ENCODE data around the gene CCDC86.
A peak's percentile ranks its signal among the peaks of the same experiment; 100 is the strongest.

CCDC86 gene

DNA sequence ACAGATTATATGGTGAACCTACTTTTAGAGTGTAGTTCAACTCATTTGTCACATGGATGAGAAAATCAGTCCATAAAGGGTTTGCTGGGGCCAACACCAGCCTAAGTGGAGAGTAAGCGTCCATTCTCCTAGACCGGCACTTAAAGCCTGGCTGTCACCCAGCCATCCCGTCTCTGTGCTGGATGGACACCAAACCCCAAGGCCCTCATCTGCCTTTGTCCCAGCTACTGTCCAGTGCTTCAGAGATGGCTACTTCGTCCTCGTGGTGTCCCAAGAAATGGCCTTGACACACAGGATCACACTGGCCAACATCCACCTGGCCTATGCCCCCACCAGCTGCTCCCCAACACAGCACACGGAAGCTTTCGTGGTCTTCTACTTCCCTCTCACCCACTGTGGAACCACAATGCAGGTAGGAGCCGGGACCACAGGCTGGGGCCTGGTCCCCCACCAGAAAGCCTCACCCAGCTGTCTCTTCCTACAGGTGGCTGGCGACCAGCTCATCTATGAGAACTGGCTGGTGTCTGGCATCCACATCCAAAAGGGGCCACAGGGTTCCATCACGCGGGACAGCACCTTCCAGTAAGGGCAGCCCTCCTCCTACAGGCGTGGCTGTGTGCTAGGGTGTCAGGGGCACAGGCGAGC, 28.9 kb downstream of the CCDC86 start:
- no peak for DNase-seq

DNA sequence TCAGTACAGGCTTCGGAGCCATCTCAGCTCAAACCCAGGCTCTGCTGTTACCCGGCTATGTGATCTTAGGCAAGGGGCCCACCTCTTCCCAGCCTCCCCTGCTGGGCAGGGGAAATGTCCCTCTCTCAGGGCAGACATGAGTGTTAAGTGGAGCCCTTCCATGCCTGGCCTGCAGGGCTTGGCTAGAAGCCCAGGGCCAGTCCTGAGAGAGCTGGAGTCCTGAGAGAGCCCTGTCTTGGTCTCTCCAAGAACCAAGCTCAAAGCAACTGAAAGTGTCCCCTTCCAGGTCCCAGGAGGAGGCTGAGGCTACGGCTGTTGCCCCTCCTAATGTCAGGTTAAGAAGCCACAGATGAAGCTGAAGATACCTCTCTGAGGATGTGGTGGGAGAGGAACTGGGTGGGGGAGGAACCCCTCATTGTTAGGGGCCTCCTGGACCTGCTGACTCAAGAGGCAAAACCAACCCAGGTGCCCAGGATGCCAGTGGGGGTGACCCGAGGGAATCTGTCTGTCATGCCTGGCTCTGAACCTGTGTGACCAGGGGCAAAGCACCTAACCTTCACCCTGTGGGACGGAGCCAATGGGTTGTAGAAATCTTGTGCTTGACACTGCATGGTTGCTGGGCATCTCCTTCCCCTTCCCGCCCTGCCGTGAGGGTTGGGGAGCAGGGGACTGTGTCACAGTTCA, 29.6 kb downstream of the CCDC86 start:
- DNase-seq = no peak

DNA sequence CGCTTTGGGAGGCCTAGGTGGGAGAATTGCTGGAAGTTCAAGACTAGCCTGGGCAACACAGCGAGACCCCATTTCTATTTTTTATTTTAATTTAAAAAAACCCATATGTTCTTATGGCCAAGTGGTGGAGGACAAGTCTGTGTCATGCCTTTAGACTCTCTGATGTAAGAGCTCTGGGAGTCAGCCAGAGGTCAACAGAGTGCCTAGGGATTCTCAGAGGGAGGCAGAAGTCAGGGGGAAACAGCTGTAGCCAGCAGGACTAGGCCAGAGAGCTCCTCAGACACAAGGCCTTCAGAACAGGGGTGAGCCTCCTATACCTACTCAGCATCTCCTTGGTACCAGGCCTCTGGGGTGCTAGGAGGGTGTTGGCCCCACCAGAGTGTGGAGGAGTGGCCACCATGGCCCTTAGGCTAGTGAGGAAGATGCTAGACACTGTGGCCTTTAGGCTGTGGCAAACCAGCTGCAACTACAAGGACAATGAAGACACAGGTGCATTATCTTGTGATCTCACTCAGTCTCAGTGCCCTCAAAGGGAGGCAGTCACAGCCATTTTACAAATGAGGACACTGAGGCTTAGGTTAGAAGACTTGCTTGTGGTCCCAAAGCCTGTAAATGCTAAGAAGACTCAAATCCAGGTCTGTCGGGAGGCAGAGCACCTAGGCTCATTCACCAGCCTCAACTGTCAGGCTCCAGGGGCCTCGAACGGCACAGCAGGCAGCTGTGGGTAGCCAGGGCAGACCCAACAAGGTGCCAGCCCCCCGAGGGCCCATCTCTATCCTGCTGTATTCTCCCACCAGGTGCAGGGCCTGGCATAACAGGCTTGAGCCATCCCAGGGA, 30.4 kb downstream of the CCDC86 start:
- no peak for DNase-seq

DNA sequence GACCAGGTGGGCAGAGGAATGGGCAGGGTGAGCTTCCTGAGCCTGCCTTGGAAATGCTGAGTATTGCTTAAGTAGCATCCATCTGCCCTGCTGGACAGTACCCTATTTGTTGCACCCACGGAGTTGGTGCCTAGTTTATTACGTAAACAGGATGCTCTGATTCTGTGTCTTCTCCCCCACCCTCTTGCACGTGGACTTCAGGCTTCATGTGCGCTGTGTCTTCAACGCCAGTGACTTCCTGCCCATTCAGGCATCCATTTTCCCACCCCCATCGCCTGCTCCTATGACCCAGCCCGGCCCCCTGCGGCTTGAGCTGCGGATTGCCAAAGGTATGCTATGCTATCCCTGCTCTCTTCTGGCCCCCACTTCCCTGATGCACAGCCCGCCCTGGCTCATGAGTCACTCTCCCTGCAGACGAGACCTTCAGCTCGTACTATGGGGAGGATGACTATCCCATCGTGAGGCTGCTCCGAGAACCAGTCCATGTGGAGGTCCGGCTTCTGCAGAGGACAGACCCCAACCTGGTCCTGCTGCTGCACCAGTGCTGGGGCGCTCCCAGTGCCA, 31.1 kb downstream of the CCDC86 start:
- no peak for DNase-seq

DNA sequence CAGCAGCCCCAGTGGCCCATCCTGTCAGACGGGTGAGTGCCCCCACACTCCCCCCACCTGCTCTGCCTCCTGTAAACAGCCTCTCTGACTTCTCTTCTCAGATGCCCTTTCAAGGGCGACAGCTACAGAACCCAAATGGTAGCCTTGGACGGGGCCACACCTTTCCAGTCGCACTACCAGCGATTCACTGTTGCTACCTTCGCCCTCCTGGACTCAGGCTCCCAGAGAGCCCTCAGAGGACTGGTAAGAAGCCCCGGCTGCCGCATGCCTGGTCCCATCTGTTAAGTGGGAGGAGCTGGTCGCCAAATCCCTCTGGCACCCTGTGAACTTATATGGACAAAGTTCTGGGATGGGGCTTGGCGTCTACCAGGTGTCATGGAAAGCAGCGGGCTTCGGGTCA, 31.6 kb downstream of the CCDC86 start:
- DNase-seq = no peak

DNA sequence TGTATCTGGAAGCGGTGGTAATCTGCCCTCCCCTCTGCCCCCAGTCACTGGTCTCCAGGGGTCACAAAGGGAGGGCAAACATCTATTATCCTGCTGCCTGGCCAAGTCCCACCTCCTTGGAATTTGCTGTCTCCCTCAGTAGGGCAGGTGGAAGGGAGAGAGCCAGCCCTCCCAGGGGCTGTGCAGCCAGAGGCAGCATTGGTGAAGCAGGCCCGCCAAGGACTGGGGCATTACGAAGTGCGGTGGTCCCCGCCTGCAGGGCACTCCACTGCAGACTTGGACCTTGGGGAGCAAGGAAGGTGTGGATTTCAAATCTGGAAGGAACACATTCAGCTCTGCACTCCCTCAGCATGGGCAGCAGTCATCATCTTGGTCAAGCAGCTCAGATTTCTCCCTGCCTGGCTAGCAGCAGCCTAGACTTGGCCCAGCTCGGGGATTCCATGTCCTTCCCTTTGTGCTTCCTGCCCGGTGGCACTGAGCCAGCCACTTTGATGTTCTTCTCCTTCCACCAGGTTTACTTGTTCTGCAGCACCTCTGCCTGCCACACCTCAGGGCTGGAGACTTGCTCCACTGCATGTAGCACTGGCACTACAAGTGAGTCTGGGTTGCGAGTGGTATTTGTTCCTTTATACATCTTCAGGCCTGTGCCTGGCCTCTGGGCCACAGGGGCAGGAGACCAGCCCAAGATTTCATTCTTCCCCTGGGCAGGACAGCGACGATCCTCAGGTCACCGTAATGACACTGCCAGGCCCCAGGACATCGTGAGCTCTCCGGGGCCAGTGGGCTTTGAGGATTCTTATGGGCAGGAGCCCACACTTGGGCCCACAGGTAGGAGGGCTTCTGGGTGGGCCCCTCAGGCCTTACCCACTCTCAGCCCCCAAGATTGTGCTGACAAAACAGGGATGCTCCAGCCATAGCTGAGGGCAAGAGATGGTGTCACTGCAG, 32.8 kb downstream of the CCDC86 start:
- DNase-seq = no peak

DNA sequence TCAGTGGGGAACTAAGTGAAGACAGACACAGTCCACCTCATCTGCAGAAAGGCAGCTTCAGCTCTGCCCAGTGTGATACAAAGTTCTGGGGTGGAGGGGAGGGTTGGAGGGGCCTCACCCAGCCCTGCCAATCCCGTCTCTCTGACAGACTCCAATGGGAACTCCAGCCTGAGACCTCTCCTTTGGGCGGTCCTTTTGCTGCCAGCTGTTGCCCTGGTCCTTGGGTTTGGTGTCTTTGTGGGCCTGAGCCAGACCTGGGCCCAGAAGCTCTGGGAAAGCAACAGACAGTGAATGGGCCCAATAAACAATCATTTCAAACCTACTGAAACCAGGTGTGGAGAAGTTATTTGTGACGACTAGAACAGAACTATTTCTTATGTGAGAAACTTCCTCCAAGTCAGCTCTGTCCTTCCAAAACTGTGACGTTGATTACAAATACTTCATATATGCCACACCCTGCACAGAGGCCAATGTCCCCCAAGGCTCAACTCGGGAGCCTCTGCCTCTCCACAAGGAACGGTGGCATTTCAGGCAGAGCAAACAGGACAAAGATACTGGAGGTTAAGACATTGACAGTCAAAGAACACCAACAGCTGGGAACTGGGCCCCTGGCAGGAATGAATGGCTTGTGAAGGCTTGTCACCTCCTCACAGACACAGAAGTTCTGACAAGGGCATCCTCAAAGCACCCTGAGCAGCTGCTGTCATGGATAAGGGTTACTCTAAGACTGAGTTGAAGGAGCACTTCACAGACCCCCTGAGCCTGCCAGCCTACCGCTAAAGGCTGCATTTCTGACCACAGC, 33.7 kb downstream of the CCDC86 start:
- DNase-seq = no peak

DNA sequence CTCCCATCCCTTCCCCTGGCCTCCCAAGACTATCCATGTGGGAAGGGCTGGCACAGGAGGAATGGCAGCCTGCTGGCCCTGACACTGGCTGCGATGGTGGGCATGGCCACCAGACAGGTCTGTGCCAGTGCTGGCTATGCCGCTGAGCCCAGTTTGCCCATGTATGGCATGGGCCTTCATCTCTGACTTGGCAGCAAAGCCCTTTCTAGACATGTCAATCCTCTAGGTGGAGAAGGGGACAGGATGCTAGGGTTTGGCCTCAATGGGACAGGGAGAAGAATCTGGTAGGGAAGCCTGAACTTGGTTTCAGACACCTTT, 34.2 kb downstream of the CCDC86 start:
- no peak for DNase-seq

DNA sequence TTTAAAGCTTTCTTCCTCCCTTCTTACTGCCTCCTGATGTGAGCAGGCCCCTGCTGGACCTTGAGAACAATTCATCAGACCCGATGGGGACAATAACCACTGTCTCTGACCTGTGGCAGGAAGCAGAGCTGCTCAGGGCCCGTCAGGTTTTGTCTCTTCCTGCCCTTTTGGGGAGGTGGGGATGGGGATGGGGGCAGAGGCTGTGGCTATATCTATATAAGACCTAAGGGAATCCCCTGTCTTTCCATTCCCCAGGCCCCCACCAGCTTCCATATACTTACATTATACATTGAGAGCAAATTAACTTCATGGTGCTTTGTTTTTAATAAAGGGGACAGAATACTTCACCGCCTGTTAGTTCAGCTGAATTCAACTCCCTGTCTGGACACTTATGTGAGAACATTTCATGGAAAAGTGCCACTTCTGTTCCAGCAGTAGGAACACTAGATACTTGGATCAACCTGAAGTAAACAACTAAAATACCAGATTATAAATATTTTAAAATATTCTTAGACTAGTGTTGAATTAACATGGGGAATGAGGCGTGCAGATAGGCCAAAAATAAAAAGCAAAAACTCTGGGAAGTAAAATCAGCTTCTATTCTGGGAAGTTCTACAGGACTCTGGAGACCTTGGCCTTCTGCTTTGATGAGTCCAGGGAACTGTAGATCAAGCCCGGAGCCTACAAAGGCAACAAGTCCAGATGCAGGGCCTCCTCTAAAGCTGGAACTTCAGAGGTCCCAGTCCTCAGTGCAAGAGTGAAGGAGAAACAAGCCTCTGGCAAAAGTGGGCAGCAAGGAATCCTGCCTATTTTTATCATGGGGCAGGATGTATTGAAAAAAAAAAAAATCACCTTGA, 36.6 kb downstream of the CCDC86 start:
- no peak for DNase-seq

DNA sequence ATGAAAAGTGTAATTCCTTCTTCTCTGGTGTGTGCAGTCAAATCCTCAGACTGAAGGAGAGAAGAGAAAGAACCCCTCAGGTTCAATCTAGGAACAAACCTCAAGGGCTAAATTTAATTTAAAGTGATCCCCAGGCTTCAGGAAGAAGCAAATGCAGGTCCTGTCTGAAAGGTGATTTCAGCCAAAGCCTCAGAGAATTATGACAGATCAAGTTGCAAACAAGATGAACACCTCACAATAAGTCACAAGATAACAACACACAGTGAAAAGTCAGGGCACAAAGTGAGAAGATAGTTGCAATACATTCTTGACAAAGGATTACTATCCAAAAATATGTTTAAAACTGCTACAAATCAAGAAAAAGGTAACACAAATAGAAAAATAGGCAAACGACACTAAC, 37.2 kb downstream of the CCDC86 start:
- DNase-seq = no peak

DNA sequence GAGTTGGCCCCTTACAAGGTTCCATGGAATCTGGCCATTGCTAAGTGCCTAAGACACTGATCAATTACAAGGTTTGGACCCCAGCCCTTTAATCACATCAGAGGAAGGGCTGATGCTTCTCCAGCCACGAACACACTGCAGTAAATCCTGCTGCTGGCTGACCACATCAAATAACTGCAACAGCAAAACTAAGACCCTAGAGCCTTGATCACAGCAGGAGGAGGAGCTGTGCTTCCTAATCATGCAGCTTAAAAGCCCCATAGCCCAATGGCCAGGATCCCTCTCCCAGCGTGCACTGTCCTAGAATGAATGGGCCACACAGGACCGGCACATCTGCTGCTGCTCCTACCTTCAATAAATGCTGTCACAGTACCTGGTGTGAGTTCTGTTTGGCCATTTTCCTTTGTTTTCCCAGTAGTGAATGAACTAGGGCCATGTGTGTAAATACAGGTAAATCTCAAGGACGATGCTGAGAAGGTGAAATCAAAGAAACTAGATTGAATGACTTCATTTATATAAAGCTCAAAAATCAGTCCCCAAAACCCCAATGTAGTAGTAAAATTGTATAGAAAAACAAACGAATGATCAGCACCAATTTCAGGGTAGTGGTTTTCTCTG, 38.2 kb downstream of the CCDC86 start:
- DNase-seq = no peak

DNA sequence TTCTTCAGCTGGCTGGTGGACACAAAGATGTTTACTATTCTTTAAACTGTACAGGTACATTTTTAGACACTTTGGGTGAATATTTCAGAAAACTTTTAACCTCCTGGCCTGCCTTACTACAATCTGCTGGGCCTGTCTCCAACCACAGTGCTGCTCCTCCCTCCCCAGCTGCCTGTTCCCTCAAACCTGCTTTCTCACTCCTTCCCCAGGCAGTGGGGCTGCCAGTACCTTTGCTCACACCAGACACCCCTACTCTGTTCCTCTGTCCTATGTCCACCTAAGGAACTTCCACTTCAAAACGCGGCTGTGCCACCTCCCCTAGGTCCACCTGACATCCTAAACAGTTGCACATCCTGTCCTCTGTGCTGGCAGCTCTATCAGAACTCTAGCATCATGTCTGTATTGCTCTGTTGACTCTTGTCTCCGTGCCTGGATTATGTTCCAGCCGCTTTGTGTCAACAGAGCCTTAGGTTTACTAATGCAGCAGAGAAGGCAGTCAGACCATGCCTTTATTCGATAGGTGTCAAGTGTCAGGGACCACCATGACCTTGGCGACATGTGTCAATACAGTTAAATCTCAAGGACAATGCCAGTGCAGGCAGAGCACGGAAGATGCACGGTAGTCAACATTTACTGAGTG, 38.9 kb downstream of the CCDC86 start:
- peak; percentile 81 for DNase-seq

DNA sequence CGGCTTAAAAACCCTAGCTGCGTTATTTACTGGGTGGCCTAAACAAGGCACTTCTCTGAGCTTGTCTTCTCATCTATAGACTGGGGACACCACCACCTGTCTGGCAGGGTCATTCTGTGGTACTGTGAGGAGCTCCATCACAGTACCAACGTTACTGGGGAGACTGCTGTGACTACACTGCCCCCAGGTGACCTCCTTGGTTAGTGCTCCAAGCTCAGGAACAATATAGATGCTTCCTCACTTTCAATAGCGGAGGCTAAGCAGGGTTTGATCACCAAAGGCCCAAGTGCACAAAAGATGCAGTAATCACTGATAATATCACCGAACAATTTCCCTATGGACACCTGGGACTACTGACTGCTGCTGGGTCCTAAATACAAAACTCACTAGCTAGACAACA, 45.6 kb downstream of the CCDC86 start:
- DNase-seq = peak; percentile 74

DNA sequence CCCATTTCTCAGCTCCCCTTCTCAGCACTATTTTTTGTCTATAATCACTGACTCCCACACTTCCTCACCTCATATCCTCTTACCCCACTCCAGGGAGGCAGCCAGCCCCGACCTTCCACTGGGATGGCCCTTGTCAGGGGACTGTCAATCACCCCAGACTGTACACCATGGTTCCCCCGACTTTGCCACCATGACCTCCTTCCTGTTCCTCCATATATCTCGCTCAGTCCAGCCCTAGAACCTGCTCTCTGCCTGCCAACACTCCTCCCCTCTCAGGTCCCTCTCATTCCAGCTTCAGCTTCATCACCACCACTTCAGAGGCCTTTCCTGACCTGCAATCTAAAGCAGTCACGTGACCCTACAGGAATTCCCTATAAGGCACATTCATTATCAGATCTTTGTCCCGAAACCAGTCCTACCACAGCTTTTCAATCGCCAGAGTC, 48.0 kb downstream of the CCDC86 start:
- no peak for DNase-seq

DNA sequence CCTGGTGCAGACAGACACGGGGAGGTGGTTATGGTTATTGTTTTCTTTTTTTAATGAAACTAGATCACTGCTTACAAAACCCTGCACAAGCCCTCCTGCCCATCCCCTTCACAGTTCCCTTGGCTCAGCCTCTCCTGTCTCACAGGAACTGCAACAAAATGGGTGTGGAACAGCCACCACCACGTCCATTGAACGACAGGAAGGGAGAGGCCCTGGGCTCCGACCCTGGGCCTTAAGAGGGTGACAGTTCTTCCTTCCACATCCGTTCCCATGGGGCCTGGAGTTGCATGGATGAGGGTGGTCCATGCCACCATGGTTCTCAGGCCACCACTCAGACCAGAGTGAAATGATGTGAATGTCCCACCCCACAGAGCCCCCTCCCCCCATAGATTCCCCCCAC, 48.8 kb downstream of the CCDC86 start:
- no peak for DNase-seq

DNA sequence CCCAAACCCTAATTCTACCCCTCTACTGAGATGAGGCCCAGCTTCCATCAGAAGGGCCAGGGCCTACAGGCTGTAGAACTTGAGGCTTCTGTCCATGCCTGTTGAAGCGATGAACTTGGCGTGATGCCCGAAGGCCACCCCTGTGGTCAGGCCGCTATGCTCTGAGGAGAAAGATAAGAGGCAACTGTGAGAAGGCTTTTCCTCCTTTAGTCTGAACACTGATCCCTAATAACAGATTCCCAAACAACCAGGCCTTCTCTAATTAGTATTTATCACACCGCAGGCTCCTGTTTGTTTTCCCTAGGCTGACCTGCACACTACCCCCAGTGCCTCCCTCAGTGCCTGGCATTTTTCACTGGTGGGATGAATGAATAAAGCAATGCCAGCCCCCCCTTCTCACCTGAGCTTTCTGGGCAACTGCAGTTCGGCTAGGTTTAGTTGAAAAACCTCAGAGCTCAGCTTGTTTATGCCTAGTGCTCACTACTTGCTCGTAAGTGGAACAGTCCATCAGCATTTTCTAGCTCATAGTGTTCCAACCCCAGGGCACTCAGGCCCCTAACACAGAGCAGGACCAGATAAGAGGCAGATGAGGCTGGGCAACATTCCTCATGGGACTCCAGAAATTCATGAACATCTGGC, 49.3 kb downstream of the CCDC86 start:
- DNase-seq = no peak

DNA sequence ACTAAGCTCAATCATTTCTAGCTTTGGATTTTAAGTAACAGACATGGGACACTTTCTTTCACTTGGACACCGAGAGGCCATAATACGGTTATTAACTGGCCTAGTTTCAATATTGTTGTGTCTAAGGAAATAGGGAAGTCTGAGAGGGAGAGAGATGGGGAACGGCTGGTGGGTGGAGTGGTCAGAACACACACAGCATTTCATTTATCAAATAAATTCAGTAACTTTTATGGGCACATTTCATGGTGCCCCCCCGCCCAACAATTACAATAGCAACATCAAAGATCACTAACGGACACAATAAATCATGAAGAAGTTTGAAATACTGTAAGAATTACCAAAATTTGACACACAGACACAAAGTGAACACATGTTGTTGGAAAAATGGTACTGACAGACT, 53.8 kb downstream of the CCDC86 start:
- no peak for DNase-seq

DNA sequence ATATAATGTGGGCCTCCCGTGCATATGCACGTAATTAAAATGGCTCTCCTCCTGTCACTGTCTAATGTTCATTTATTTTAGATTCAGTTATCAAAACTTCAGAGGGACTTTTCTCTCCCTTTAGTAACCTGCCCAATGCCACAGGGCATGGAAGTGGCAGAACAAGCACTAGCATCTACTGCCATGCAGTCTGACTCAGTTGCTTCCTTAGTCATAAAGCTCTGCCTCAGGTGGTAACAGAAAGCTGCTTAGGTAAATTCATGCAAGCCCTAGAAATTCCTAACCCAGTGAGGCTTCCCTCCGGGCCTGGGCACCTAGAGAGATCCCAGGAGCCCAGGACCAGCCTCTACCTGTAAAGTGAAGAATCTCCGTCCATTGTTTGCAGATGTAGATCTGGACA, 55.6 kb downstream of the CCDC86 start:
- no peak for DNase-seq
